ENCODE data around the gene KIAA1755.
A peak's percentile ranks its signal among the peaks of the same experiment; 100 is the strongest.

The KIAA1755 gene

DNA sequence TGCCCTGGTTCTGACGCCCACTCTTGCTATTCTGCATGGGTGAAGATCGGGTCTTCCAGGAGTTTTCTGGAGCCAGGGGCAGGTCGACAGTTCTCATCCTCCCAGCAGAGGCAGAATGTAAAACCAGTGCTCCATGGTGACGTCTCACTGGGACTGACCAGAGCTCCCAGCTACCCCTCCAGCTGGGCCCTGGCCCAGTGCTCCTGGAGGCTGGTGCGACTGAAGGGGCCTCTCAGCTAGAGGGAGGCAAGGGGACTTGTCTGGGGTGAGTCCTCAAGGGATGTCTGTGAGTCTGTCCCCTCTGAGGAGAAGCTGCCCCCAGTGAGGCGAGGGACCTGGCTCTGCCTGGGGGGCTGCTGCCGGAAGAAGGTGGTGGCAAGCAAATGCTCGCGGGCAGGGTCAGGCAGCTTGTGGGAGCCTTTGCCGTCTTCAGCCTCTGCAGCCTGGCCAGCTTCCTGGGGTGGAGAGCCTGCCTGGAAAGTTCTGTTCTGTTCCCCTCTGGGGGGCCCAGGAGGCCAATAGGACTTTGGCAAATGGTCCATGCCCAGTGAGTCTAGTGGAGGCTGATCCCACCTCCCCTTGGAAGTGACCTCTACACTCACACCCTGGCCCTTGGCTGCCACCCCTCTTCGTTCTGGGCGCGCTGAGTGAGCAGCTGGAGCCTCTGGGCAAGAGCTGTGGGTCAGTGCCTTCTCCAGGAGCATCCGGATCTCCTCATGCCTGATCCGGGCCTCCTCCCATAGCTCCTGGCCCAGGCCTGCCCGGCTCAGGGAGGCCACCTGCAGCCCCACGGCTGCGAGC is 47.5 kb downstream of the KIAA1755 start:
- no peak overlapping the region for H3K4me3 ChIP-seq (ENCODE audit: low read depth, low read length)
- no peak for TF ChIP-seq CTCF (IDR thresholded peaks at IDR 0.05; ENCODE audit: low read depth, low read length)
- no peak for DNase-seq (ENCODE audit: low read depth, low spot score)
- in situ Hi-C loops (cut with HindIII; ENCODE audit: low sequenced_read_pairs), result no loop called here

DNA sequence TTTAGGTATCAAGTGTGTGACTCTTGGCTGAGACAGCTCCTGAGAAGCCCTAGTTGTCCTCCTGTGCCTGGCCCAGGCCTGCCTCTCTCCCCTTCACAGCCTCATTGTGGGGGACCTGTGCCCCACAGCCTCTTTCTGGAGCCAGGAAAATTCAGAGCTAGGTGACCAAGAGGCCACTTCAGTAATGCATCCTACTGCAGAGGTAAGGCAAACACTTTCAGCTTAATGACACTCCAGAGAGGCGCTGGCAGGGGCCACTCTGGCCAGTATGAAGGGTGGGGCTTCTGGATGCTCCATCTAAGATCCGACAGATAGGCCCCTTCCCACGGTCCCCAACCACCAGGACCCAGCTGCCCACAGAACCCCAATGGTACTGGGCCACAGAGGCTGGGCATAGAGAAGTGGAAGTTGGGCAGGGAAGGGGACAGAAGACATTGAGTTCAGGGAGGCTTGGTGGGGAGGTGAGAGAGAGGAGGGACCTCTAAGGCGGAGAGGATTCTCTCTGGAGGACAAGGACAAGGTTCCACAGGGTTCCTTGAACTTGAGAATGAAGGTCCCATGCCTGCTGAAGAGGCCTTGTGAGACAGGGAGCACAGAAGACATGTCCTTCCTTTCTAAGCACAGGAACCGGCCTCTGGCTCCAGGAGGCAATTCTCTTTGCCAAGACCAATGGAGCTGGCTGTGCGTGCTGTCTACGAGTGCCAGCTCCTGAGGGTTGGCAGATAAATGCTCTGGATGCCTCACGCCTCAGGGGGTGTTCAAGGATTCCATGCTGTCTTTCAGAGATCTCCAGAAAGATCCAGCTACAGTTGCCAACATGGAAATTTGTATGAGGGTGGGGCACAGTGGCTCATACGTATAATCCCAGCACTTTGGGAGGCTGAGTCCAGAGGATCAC is 49.1 kb downstream of the KIAA1755 start:
- in situ Hi-C loops (cut with HindIII; ENCODE audit: low sequenced_read_pairs), result no loop called here
- DNase-seq (ENCODE audit: low read depth, low spot score), result no peak

DNA sequence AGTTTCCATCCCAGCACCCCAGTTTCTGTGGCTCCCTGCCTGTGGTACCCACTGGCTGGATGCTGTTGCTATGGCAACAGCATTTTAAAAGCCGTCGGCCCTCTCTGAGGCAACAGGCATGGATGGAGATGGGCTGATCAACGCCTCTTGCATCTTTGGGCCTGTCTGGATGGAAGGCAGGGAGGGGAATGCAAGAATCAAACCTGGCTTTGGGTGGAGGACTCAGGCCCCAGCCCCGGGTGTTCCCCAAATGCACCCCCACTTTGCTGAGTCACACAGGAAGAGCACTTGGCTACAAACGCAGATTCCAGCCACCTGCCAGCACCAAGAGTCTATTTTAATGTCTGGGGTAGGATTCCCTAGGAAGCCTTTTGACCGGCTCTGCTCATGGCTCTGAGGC is 49.8 kb downstream of the KIAA1755 start:
- TF ChIP-seq CTCF (IDR thresholded peaks at IDR 0.05; ENCODE audit: low read depth, low read length), result no peak
- H3K4me3 ChIP-seq (ENCODE audit: low read depth, low read length), result no peak overlapping the region
- in situ Hi-C loops (cut with HindIII; ENCODE audit: low sequenced_read_pairs), result no loop called here
- DNase-seq (ENCODE audit: low read depth, low spot score), result peak; percentile 48

More for the DNA sequence above, 49.1 kb downstream of the KIAA1755 start:
- no peak for TF ChIP-seq CTCF (IDR thresholded peaks at IDR 0.05; ENCODE audit: low read depth, low read length)
- H3K4me3 ChIP-seq (ENCODE audit: low read depth, low read length), result no peak overlapping the region

DNA sequence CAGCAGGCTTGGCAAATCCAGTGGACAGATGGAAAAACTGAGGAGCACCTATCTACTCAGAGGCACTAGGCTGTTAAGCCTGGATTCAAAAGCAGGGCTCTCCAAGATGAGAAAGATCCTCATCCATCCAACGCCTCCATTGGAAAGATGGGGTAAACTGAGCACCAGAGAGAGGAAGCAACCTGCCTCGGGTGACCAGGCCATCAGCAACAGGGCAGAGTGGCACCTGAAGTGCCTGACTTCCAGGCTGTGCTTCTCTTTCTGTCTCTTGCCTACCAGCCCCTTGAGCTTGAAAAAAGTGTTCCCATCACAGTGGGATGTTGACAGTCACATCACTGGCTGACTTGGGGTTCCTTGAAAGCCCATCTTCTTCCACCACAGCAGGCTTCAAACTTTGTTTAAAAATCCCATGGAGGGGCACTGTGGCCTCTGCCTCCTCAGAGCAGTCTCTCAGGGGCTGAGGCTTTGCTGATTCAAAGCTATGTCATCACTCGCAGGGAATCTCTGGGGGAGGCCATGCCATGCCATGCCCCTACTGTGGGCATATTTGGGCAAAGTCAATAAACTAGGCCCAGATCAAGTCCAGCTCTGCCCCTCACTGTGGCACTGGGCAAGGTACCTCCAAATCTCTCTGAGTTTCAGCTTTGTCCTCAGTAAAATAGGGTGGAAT is 50.7 kb downstream of the KIAA1755 start:
- in situ Hi-C loops (cut with HindIII; ENCODE audit: low sequenced_read_pairs), result no loop called here
- no peak for TF ChIP-seq CTCF (IDR thresholded peaks at IDR 0.05; ENCODE audit: low read depth, low read length)
- no peak overlapping the region for H3K4me3 ChIP-seq (ENCODE audit: low read depth, low read length)
- DNase-seq (ENCODE audit: low read depth, low spot score), result no peak

GRCh38 chr20:38209054-38209675 is 51.4 kb downstream of the KIAA1755 start:
- no peak for DNase-seq (ENCODE audit: low read depth, low spot score)
- in situ Hi-C loops (cut with HindIII; ENCODE audit: low sequenced_read_pairs), result no loop called here
- TF ChIP-seq CTCF (IDR thresholded peaks at IDR 0.05; ENCODE audit: low read depth, low read length), result no peak
- H3K4me3 ChIP-seq (ENCODE audit: low read depth, low read length), result no peak overlapping the region

DNA sequence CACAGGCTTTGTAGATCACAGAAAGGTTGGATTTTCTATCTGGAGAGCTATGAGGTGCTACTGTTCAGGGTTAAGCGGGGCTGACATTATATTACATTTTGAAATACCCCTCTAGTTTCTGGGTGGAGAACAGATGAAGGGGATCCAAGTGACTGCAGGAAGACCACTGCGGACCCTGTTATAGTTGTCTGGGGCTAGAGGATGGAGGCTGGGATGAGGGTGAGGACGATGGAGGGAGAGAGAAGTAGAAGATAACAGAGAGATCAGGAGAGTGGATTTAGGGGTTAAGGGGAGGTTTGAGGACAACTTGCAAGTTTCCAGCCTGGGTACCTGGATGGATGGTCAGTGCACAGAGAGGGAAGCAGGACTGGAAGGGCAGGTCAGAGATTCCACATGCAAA is 52.0 kb downstream of the KIAA1755 start:
- no peak for TF ChIP-seq CTCF (IDR thresholded peaks at IDR 0.05; ENCODE audit: low read depth, low read length)
- in situ Hi-C loops (cut with HindIII; ENCODE audit: low sequenced_read_pairs), result no loop called here
- no peak overlapping the region for H3K4me3 ChIP-seq (ENCODE audit: low read depth, low read length)
- DNase-seq (ENCODE audit: low read depth, low spot score), result no peak

Measured in astrocyte of the spinal cord (primary cell).